RWPE1 (cell line): ENCODE data around the gene OMG.

Experiments
- CTCF ChIA-PET: fragments of 350-600 bp; sonication (Branson Sonifier 250); formaldehyde crosslinking; extraction: SDS; loops from one replicate; lab custom pipeline; 2021; lab: Yijun Ruan, JAX
- POLR2A ChIA-PET: fragments of 400-600 bp; formaldehyde crosslinking; extraction: SDS; loops from one replicate; lab custom pipeline; 2020; ENCODE audit warnings: antibody characterized with exemption; ENCODE audit not compliant: low non-redundant PET; lab: Yijun Ruan, JAX
- DNase-seq: peaks from one replicate; pipeline ENCODE4 v3.0.0; 2012; ENCODE audit warnings: low spot score
- H3K27ac ChIP-seq: fragments of 450-650 bp; 2 replicates; pipeline ENCODE4 v1.5.1; 2017
- TF ChIP-seq, protein P1 (sequence below): fragments of 450-650 bp; conservative IDR thresholded peaks from 2 replicates; pipeline ENCODE4 v1.5.1; 2017; ENCODE audit warnings: low read depth, mild to moderate bottlenecking

OMG gene

DNA sequence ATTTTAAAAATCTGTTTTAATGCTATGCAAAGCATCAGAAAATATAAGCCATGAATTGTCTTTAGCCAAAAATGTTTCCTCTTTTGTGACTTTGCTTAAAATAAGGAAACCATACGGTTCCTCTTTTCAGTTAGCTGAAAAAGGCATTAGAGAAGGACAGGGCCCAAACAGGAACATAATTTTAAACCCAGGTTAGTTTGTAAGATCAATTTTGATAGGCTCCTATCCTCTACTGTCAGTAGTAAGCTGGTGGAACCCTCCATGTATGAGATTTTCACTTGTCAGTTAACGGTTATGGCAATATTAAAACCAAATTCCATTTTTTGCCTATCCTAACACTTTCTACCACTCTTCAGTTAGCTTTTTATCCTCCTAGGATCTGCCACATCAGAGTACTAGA lies 12.5 kb upstream of the OMG start:
- DNase-seq = no peak
- H3K27ac ChIP-seq = no peak overlapping the region
- CTCF ChIA-PET = no interaction called here
- POLR2A ChIA-PET = no interaction called here
- TF ChIP-seq, protein P1, sequence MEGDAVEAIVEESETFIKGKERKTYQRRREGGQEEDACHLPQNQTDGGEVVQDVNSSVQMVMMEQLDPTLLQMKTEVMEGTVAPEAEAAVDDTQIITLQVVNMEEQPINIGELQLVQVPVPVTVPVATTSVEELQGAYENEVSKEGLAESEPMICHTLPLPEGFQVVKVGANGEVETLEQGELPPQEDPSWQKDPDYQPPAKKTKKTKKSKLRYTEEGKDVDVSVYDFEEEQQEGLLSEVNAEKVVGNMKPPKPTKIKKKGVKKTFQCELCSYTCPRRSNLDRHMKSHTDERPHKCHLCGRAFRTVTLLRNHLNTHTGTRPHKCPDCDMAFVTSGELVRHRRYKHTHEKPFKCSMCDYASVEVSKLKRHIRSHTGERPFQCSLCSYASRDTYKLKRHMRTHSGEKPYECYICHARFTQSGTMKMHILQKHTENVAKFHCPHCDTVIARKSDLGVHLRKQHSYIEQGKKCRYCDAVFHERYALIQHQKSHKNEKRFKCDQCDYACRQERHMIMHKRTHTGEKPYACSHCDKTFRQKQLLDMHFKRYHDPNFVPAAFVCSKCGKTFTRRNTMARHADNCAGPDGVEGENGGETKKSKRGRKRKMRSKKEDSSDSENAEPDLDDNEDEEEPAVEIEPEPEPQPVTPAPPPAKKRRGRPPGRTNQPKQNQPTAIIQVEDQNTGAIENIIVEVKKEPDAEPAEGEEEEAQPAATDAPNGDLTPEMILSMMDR = no peak

DNA sequence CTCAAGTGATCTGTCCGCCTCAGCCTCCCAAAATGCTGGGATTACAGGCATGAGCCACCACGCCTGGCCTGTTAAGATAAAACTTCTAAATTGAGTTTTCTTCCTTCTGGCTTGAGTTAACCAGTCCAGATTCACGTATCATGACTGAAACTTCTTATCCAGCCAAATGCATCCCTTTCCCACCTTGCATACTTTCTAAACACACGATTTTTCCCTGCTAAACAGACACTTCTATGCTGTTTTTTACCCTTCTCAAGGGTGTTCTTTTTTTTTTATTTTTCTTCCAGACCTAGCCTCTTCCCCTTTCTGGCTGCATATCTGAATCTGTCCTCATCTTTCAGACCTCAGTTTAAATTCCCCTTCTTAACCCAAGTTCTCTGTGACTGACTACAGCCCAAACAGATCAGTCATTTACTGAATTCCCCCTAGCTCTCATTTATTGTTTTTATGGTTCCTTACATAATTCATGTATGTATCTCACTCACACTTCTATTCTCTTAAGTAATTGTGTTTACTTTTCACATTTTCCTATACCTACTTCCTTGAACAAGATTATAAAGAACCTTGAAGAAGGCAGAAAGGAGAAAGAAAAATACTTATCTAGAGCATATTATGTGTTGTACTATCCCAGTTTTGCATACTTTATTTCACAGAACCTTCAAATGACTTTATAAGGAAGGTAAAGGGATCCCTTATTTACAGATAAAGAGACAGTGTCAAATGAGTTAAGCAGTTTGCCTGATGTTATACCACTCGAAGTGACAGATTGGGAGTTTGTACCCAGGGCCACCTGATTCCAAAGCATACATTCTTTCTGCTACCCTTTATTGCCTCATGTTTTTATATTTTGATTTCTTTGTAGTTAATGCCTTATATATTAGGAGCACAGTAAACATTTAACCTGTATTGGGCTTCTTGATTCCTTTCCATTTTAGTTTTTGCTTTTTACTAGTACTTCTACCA lies 11.6 kb upstream of the OMG start:
- H3K27ac ChIP-seq = no peak overlapping the region
- CTCF ChIA-PET = no interaction called here
- TF ChIP-seq, protein P1 = no peak
- POLR2A ChIA-PET = no interaction called here
- no peak for DNase-seq

- TF ChIP-seq, protein P1 = no peak
- ChIA-PET CTCF (no interaction called here), POLR2A (no interaction called here)
- no peak for DNase-seq
- H3K27ac ChIP-seq = no peak overlapping the region
These were observed 10.6 kb upstream of the OMG start for GRCh38 chr17:31307640-31308039.

GRCh38 chr17:31299624-31300023 lies 2.6 kb upstream of the OMG start:
- H3K27ac ChIP-seq = no peak overlapping the region
- ChIA-PET POLR2A (no interaction called here), CTCF (no interaction called here)
- TF ChIP-seq, protein P1 = no peak
- DNase-seq = no peak

DNA sequence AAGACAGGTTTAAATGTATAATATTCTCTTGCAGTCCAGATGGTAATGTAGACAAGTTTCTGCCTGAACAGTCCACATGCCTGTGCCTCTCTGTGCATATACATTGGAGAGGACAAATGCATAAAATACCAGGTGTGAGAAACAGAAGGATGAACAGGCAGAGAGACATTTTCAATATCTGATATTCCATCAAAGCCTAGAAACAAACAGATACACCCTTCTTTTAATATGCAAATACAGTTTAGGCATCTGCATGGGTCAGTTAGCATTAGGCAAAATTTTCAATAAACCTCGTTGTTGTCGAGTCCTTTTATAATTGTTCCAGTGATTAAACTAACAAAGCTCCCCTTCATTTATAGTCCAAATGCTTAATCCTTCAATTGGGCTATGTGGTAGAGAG lies 897 bp downstream of the OMG start:
- ChIA-PET CTCF (no interaction called here), POLR2A (no interaction called here)
- H3K27ac ChIP-seq = no peak overlapping the region
- TF ChIP-seq, protein P1 = no peak
- no peak for DNase-seq

DNA sequence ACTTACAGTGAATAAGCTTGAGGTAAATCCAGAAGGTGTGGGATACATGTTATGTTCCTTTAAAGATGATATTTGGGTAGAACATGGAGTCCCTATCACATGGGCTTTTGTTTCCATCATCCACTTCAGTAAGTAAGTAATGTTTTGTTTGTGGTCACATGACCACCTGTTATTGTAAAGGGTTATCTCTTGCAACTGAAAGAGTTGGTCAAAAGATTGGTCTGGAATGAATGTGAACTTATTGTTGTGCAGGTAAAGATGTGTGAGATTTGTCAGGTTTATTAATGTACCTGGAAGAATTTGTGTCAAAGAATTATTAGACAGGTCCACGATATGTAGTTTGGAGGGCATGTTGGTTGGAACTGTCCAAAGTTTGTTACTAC lies 1.6 kb downstream of the OMG start:
- ChIA-PET CTCF (no interaction called here), POLR2A (interaction anchor here (0.5 kb wide), 1 partner anchor 13 kb away, joined by 5 read pairs; no protein-coding TSS in a partner anchor)
- no peak overlapping the region for H3K27ac ChIP-seq
- TF ChIP-seq, protein P1 = no peak
- no peak for DNase-seq
